H9 (cell line): ENCODE data around the gene COL19A1. TPM values are rescaled to one million over a fixed set of nuclear protein-coding genes. Genes with fewer than 3 reads are reported as not detected.

ENCODE experiments used
- DNase-seq: peaks from one replicate; pipeline ENCODE4 v3.0.0-alpha.2; 2017
- H2AFZ ChIP-seq: one replicate; pipeline ENCODE4 v1.6.1; 2013; ENCODE audit warnings: mild to moderate bottlenecking, low read length, control low read depth, moderate library complexity
- H2AK5ac ChIP-seq: 2 replicates; pipeline ENCODE4 v1.6.1; 2013; ENCODE audit warnings: low read length, control low read depth, mixed read lengths; ENCODE audit not compliant: insufficient read length
- H2BK120ac ChIP-seq: one replicate; pipeline ENCODE4 v1.6.1; 2013; ENCODE audit warnings: low read depth, mild to moderate bottlenecking, low read length, control low read depth, inconsistent platforms; ENCODE audit not compliant: poor library complexity, severe bottlenecking
- H2BK12ac ChIP-seq: 2 replicates; pipeline ENCODE4 v1.6.1; 2013; ENCODE audit warnings: low read length, control low read depth, mixed read lengths, low read depth; ENCODE audit not compliant: insufficient read length
- H2BK15ac ChIP-seq: 2 replicates; pipeline ENCODE4 v1.6.1; 2013; ENCODE audit warnings: low read depth, low read length, control low read depth
- H2BK20ac ChIP-seq: one replicate; pipeline ENCODE4 v1.6.1; 2013; ENCODE audit warnings: low read depth, mild to moderate bottlenecking, low read length, control low read depth, inconsistent platforms; ENCODE audit not compliant: poor library complexity, severe bottlenecking
- H2BK5ac ChIP-seq: 2 replicates; pipeline ENCODE4 v1.6.1; 2013; ENCODE audit warnings: low read length, control low read depth, mixed read lengths; ENCODE audit not compliant: insufficient read length
- H3K14ac ChIP-seq: 2 replicates; pipeline ENCODE4 v1.6.1; 2013; ENCODE audit warnings: low read length, control low read depth; ENCODE audit not compliant: insufficient read depth
- H3K18ac ChIP-seq: 2 replicates; pipeline ENCODE4 v1.6.1; 2013; ENCODE audit warnings: low read depth, mild to moderate bottlenecking, mixed read lengths, low read length, control low read depth; ENCODE audit not compliant: insufficient read length
- H3K23ac ChIP-seq: 2 replicates; pipeline ENCODE4 v1.6.1; 2013; ENCODE audit warnings: low read length, control low read depth, mixed read lengths, low read depth; ENCODE audit not compliant: insufficient read length
- H3K23me2 ChIP-seq: 2 replicates; pipeline ENCODE4 v1.6.1; 2013; ENCODE audit warnings: low read depth, mild to moderate bottlenecking, mixed read lengths, low read length, control low read depth; ENCODE audit not compliant: insufficient read length, poor library complexity, severe bottlenecking
- H3K27ac ChIP-seq: 2 replicates; pipeline ENCODE4 v1.5.1; 2013; ENCODE audit warnings: low read length, control low read depth, mixed read lengths, low read depth; ENCODE audit not compliant: insufficient read length
- H3K27me3 ChIP-seq: 2 replicates; pipeline ENCODE4 v1.6.1; 2013; ENCODE audit warnings: low read length, control low read depth, inconsistent platforms; ENCODE audit not compliant: insufficient read depth
- H3K4ac ChIP-seq: 2 replicates; pipeline ENCODE4 v1.6.1; 2013; ENCODE audit warnings: low read depth, mild to moderate bottlenecking, control low read depth, inconsistent platforms, low read length, moderate library complexity
- H3K4me1 ChIP-seq: 2 replicates; pipeline ENCODE4 v1.6.1; 2013; ENCODE audit warnings: low read length, control low read depth, inconsistent platforms; ENCODE audit not compliant: insufficient read depth
- H3K4me2 ChIP-seq: 2 replicates; pipeline ENCODE4 v1.6.1; 2013; ENCODE audit warnings: low read length, control low read depth, mixed read lengths; ENCODE audit not compliant: insufficient read length, insufficient read depth
- H3K56ac ChIP-seq: 2 replicates; pipeline ENCODE4 v1.6.1; 2013; ENCODE audit warnings: low read depth, mild to moderate bottlenecking, mixed read lengths, low read length, control low read depth; ENCODE audit not compliant: insufficient read length
- H3K79me1 ChIP-seq: 2 replicates; pipeline ENCODE4 v1.6.1; 2013; ENCODE audit warnings: low read depth, mild to moderate bottlenecking, moderate library complexity, low read length, control low read depth, inconsistent platforms; ENCODE audit not compliant: insufficient read depth, poor library complexity, severe bottlenecking
- H3K79me2 ChIP-seq: 2 replicates; pipeline ENCODE4 v1.6.1; 2013; ENCODE audit warnings: low read length, control low read depth, inconsistent platforms; ENCODE audit not compliant: insufficient read depth
- H3K9ac ChIP-seq: 2 replicates; pipeline ENCODE4 v1.6.1; 2013; ENCODE audit warnings: low read length, control low read depth, mixed read lengths; ENCODE audit not compliant: insufficient read length; ENCODE audit errors: extremely low read depth
- H3K9me3 ChIP-seq: one replicate; pipeline ENCODE4 v1.6.1; 2013; ENCODE audit warnings: low read depth, low read length, inconsistent platforms; ENCODE audit not compliant: control insufficient read depth
- H3T11ph ChIP-seq: one replicate; pipeline ENCODE4 v1.6.1; 2013; ENCODE audit warnings: mild to moderate bottlenecking, low read length, control low read depth, inconsistent platforms
- H4K20me1 ChIP-seq: one replicate; pipeline ENCODE4 v1.6.1; 2013; ENCODE audit not compliant: control insufficient read depth, insufficient read length, insufficient read depth
- H4K5ac ChIP-seq: 2 replicates; pipeline ENCODE4 v1.6.1; 2013; ENCODE audit warnings: low read depth, mild to moderate bottlenecking, mixed read lengths, low read length, control low read depth; ENCODE audit not compliant: insufficient read length
- H4K8ac ChIP-seq: replicated peaks from 2 replicates; pipeline ENCODE4 v1.6.1; 2013; ENCODE audit warnings: low read length, control low read depth, mixed read lengths, low read depth; ENCODE audit not compliant: insufficient read length
- H4K91ac ChIP-seq: 2 replicates; pipeline ENCODE4 v1.6.1; 2013; ENCODE audit warnings: low read depth, mild to moderate bottlenecking, moderate library complexity, mixed read lengths, low read length, control low read depth; ENCODE audit not compliant: insufficient read length
- H3K27ac Mint-ChIP-seq, 3 experiments: 2 replicates in 2 of 3; 3 replicates in 1 of 3; pipeline ENCODE4 v1.8.0; 2020 to 2021; ENCODE audit warnings: mixed read lengths in 3 of 3, mild to moderate bottlenecking in 1 of 3, moderate library complexity in 1 of 3
- H3K27me3 Mint-ChIP-seq: 2 replicates; pipeline ENCODE4 v1.8.0; 2021; ENCODE audit warnings: low read depth, mild to moderate bottlenecking, moderate library complexity, mixed read lengths
- H3K36me3 Mint-ChIP-seq, 3 experiments: 2 replicates in 2 of 3; 3 replicates in 1 of 3; pipeline ENCODE4 v1.8.0; 2020 to 2021; ENCODE audit warnings: low read depth in 3 of 3, mixed read lengths in 3 of 3; ENCODE audit not compliant: insufficient read depth in 1 of 3
- H3K4me1 Mint-ChIP-seq, 2 experiments: 2 replicates each; pipeline ENCODE4 v1.8.0; 2020; ENCODE audit warnings: mixed read lengths in 2 of 2
- H3K4me3 Mint-ChIP-seq, 2 experiments: 2 replicates in 1 of 2; 3 replicates in 1 of 2; pipeline ENCODE4 v1.8.0; 2020 to 2021; ENCODE audit warnings: mild to moderate bottlenecking in 2 of 2, mixed read lengths in 2 of 2, moderate library complexity in 1 of 2
- H3K9me3 Mint-ChIP-seq, 2 experiments: 2 replicates in 1 of 2; 3 replicates in 1 of 2; pipeline ENCODE4 v1.8.0; 2020; ENCODE audit warnings: mild to moderate bottlenecking in 2 of 2, mixed read lengths in 2 of 2, moderate library complexity in 1 of 2
- WGBS: extraction: QIAGEN DNeasy Blood & Tissue Kit; methylation state at CpG from one replicate; pipeline ENCODE4 v1.1.7; 2013; ENCODE audit warnings: missing lambda C conversion rate, low lambda C conversion rate, mixed read lengths; ENCODE audit not compliant: insufficient read length; ENCODE audit errors: extremely low coverage; 5-methylcytosine and 5-hydroxymethylcytosine counted together
- total RNA-seq: library from RNA; stranded (reverse); gene quantifications from 2 replicates; pipeline ENCODE4 v1.2.1, GENCODE V29; 2021
- TF ChIP-seq, protein P1 (sequence below): fragments of 200-600 bp; sonication (generic); conservative IDR thresholded peaks from 3 replicates; pipeline ENCODE4 v1.8.0; 2021; ENCODE audit warnings: antibody characterized with exemption, mild to moderate bottlenecking

COL19A1 gene
- total RNA-seq, 1 experiment from 2014 or later, result not detected

GRCh38 chr6:70040766-70041165, 174.4 kb downstream of the COL19A1 start:
- H3K23me2 ChIP-seq, result no peaks in the 10 kb centered on the region
- no CpG with 5 or more reads among the region's 2 CpGs for WGBS
- H3K56ac ChIP-seq, result no peak overlapping the region
- H2AFZ ChIP-seq, result no peak overlapping the region
- no peaks in the 10 kb centered on the region for H3K4me1 Mint-ChIP-seq
- no peaks in the 10 kb centered on the region for H3K27me3 ChIP-seq
- no peak overlapping the region for H3T11ph ChIP-seq
- H3K14ac ChIP-seq, result no peak overlapping the region
- no peak overlapping the region for H4K91ac ChIP-seq
- no peak overlapping the region for H4K5ac ChIP-seq
- no peak overlapping the region for H3K18ac ChIP-seq
- H2BK120ac ChIP-seq, result no peak overlapping the region
- H3K4me1 ChIP-seq, result no peaks in the 10 kb centered on the region
- H2BK5ac ChIP-seq, result no peak overlapping the region
- TF ChIP-seq, protein P1, sequence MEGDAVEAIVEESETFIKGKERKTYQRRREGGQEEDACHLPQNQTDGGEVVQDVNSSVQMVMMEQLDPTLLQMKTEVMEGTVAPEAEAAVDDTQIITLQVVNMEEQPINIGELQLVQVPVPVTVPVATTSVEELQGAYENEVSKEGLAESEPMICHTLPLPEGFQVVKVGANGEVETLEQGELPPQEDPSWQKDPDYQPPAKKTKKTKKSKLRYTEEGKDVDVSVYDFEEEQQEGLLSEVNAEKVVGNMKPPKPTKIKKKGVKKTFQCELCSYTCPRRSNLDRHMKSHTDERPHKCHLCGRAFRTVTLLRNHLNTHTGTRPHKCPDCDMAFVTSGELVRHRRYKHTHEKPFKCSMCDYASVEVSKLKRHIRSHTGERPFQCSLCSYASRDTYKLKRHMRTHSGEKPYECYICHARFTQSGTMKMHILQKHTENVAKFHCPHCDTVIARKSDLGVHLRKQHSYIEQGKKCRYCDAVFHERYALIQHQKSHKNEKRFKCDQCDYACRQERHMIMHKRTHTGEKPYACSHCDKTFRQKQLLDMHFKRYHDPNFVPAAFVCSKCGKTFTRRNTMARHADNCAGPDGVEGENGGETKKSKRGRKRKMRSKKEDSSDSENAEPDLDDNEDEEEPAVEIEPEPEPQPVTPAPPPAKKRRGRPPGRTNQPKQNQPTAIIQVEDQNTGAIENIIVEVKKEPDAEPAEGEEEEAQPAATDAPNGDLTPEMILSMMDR, result no peak
- no peak overlapping the region for H2AK5ac ChIP-seq
- no peaks in the 10 kb centered on the region for H3K9me3 ChIP-seq
- no peaks in the 10 kb centered on the region for H3K36me3 Mint-ChIP-seq
- no peak overlapping the region for H3K23ac ChIP-seq
- H3K79me2 ChIP-seq, result no peaks in the 10 kb centered on the region
- no peak for DNase-seq
- H3K27ac Mint-ChIP-seq, result no peak overlapping the region
- no peak overlapping the region for H3K27ac ChIP-seq
- no peak overlapping the region for H3K4me3 Mint-ChIP-seq
- H3K4me2 ChIP-seq, result no peak overlapping the region
- no peaks in the 10 kb centered on the region for H4K20me1 ChIP-seq
- H4K8ac ChIP-seq, result no peak overlapping the region
- no peak overlapping the region for H3K9ac ChIP-seq
- no peak overlapping the region for H2BK15ac ChIP-seq
- H2BK12ac ChIP-seq, result no peak overlapping the region
- H3K4ac ChIP-seq, result no peak overlapping the region
- H3K27me3 Mint-ChIP-seq, result no peaks in the 10 kb centered on the region
- H3K9me3 Mint-ChIP-seq, result peaks cover 0 to 5% of the 10 kb centered on the region in 2 experiments; a peak in 1 of 5 replicates
- no peaks in the 10 kb centered on the region for H3K79me1 ChIP-seq
- H2BK20ac ChIP-seq, result no peak overlapping the region
